ENCODE measurements around the gene GJC1.
"Not testable (repeated sequence)": the region's sequence is repeated elsewhere in the genome, so short reads cannot be mapped to it uniquely, and the experiment has no call there.

Gene GJC1

GRCh38 chr17:44842748-44843147 lies 12.7 kb upstream of the GJC1 start:
- DNase-seq = no peak

GRCh38 chr17:44840936-44841335 lies 10.8 kb upstream of the GJC1 start:
- no peak for DNase-seq

GRCh38 chr17:44840274-44840673 lies 10.2 kb upstream of the GJC1 start:
- DNase-seq = no peak

DNA sequence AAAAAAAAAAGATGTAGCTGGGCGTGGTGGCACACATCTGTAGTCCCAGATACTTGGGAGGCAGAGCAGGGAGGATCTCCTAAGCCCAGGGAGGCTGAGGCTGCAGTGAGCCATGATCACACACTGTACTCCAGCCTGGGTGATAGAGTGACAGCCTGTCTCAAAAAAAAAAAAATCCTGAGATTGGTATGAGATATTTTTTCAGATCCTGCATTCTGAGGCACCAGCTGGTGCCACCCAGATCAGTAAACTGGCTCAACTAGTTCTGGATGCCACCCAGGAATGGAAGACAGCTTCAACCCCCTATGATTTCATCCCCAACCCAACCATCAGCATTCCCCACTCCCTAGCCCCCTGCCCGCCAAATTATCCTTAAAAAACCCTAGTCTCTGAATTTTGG lies 7.1 kb upstream of the GJC1 start:
- no peak for DNase-seq

- no peak for DNase-seq
These were observed 2.7 kb upstream of the GJC1 start for GRCh38 chr17:44832805-44833204.

GRCh38 chr17:44831371-44831770 lies 1.3 kb upstream of the GJC1 start:
- no peak for DNase-seq

GRCh38 chr17:44830359-44831288 lies 537 bp upstream of the GJC1 start:
- no peak for DNase-seq

GRCh38 chr17:44828919-44829522 lies 1.1 kb downstream of the GJC1 start:
- no peak for DNase-seq

- no peak for DNase-seq
These were observed 2.2 kb downstream of the GJC1 start for GRCh38 chr17:44827863-44828262.

DNA sequence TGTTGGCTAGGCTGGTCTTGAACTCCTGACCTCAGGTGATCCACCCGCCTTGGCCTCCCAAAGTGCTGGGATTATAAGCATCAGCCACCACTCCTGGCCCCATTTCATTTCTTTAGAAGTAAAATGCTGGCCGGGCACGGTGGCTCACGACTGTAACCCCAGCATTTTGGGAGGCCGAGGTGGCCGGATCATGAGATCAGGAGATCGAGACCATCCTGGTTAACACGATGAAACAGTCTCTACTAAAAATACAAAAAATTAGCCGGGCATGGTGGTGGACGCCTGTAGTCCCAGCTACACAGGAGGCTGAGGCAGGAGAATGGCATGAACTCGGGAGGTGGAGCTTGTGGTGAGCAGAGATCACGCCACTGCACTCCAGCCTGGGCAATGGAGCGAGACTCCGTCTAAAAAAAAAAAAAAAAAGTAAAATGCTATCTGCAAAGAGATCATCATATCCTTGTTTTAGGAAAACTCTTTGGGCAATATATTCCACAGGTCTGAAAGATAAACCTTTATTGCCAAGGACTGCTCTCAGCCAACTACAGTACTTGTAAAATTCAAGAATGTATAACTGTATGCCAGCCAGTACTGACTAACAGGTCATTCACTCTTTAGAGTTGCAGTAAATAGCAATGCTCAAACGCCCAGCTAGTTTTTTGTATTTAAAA lies 3.8 kb downstream of the GJC1 start:
- DNase-seq = no peak

- not testable (repeated sequence) for DNase-seq
These were observed 4.9 kb downstream of the GJC1 start for GRCh38 chr17:44825236-44825635.

DNA sequence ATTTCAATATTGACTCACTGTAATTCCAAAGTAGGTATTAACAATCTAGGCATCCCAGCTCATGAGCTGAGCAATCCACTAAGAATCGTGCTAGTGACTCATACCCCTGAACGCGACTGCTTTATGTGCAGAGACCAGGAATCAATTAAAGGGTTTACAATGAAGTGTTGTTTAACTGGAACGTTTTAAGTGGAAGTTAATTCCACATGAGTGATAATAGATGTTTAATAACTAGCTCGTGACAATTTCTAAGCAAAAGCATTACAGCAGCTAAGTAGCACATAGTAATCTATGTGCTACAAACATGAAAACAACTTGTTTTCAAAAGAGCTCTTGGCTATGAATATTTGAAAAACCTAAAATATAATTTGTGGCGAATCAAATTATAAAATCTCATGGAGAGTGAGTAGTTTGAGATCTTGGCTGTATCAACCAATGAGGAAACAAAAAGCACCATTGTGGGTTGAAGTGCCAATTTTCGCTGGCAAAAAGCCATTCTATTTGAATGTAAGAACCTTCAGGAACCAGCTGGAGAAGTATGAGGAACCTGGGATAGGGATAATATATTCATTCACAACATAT lies 9.4 kb downstream of the GJC1 start:
- DNase-seq = no peak

- not testable (repeated sequence) for DNase-seq
These were observed 11.6 kb downstream of the GJC1 start for GRCh38 chr17:44818508-44818907.

GRCh38 chr17:44812263-44812662 lies 17.8 kb downstream of the GJC1 start:
- DNase-seq = no peak

- not testable (repeated sequence) for DNase-seq
These were observed 21.3 kb downstream of the GJC1 start for GRCh38 chr17:44808656-44809388.

DNA sequence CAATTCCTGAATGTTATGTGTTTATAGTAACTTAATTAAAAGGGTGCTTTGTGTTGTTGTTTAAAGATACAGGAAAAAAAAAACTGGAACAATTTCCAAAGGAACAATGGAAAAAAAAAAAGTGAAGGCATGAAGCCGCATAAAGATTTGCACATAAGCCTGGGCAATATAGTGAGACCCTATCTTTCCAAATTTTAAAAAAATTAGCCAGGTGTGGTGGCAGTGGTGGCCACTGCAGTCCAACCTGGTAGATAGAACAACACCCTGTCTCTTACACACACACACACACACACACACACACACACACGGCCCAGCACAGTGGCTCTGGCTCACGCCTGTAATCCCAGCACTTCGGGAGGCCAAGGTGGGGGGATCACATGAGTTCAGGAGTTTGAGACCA lies 21.9 kb downstream of the GJC1 start:
- DNase-seq = no peak

GRCh38 chr17:44807817-44808155 lies 22.3 kb downstream of the GJC1 start:
- no peak for DNase-seq

- no peak for DNase-seq
These were observed 22.8 kb downstream of the GJC1 start for GRCh38 chr17:44807093-44807816.

- DNase-seq = no peak
These were observed 25.6 kb downstream of the GJC1 start for GRCh38 chr17:44804302-44805089.

DNA sequence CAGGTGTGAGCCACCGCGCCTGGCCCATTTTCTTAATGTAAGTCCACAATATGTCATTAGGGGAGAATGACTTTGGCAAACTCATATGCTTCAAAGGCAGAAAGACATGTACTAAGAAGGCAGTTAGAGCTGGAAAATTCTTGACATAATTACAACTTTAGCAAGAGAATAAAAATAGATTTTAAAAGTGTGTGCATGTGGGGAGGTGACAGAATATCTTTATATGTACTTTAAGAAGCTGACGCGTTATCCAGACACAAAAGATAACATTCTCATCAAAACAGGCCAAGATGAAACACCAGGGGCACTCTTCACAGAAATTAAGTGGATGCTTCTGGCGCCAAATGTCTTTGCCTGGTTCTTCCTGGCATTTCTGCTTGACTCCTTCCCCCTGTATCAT lies 28.2 kb downstream of the GJC1 start:
- DNase-seq = no peak

GRCh38 chr17:44798356-44798755 lies 31.7 kb downstream of the GJC1 start:
- DNase-seq = no peak

Measured in activated gamma-delta T cell (primary cell).